VCaP (cell line): ENCODE measurements around the gene NEDD4L.

ENCODE experiments used
- H3K27ac ChIP-seq: fragments of 450-650 bp; 2 replicates; pipeline ENCODE4 v1.5.1; 2017
- CTCF ChIP-seq: fragments of 450-650 bp; conservative IDR thresholded peaks from 2 replicates; pipeline ENCODE4 v1.5.1; 2017; ENCODE audit warnings: mild to moderate bottlenecking, moderate library complexity

The NEDD4L gene

GRCh38 chr18:58102875-58103274 lies 58.8 kb downstream of the NEDD4L start:
- TF ChIP-seq CTCF, result no peak
- H3K27ac ChIP-seq, result no peak overlapping the region

GRCh38 chr18:58103339-58103985 lies 59.4 kb downstream of the NEDD4L start:
- TF ChIP-seq CTCF, result no peak
- H3K27ac ChIP-seq, result no peak overlapping the region

- H3K27ac ChIP-seq, result no peak overlapping the region
- TF ChIP-seq CTCF, result no peak
These were observed 60.1 kb downstream of the NEDD4L start for GRCh38 chr18:58104096-58104495.

GRCh38 chr18:58105206-58105887 lies 61.3 kb downstream of the NEDD4L start:
- no peak overlapping the region for H3K27ac ChIP-seq
- TF ChIP-seq CTCF, result no peak

GRCh38 chr18:58105888-58106260 lies 61.8 kb downstream of the NEDD4L start:
- TF ChIP-seq CTCF, result no peak
- H3K27ac ChIP-seq, result no peak overlapping the region

- no peak overlapping the region for H3K27ac ChIP-seq
- no peak for TF ChIP-seq CTCF
These were observed 62.5 kb downstream of the NEDD4L start for GRCh38 chr18:58106289-58107070.

GRCh38 chr18:58109256-58109655 lies 65.2 kb downstream of the NEDD4L start:
- no peak for TF ChIP-seq CTCF
- H3K27ac ChIP-seq, result no peak overlapping the region
